PC-3 (cell line): ENCODE results near the gene HABP4.

Source experiments
- EZH2 ChIP-seq: fragments of 300-600 bp; sonication (generic); IDR thresholded peaks from one replicate; pipeline ENCODE4 v1.6.1; 2017; ENCODE audit warnings: antibody characterized with exemption, mild to moderate bottlenecking, low read length; ENCODE audit not compliant: unreplicated experiment
- TF ChIP-seq, protein P1 (sequence below): fragments of 300-600 bp; sonication (generic); conservative IDR thresholded peaks from 2 replicates; pipeline ENCODE4 v1.5.1; 2017; ENCODE audit warnings: antibody characterized with exemption, low read depth, mild to moderate bottlenecking, low read length

DNA sequence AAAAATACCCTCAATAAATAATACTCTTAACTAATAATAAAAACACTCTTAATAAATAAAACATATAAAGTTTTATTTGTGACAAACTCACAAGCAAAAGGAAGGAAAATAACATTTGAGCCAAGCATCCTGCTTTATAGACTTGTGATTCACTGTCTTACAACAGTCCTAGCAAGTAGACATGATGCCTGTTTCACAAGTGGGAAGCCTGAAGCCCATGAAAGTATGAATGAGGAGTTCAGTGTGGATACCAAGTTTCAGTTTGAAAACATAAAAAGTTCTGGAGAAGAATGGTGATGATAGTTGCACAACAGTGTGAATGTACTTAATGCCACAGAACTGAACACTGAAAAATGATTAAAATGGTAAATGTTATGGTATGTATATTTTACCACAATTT lies 10.9 kb downstream of the HABP4 start:
- TF ChIP-seq, protein P1, sequence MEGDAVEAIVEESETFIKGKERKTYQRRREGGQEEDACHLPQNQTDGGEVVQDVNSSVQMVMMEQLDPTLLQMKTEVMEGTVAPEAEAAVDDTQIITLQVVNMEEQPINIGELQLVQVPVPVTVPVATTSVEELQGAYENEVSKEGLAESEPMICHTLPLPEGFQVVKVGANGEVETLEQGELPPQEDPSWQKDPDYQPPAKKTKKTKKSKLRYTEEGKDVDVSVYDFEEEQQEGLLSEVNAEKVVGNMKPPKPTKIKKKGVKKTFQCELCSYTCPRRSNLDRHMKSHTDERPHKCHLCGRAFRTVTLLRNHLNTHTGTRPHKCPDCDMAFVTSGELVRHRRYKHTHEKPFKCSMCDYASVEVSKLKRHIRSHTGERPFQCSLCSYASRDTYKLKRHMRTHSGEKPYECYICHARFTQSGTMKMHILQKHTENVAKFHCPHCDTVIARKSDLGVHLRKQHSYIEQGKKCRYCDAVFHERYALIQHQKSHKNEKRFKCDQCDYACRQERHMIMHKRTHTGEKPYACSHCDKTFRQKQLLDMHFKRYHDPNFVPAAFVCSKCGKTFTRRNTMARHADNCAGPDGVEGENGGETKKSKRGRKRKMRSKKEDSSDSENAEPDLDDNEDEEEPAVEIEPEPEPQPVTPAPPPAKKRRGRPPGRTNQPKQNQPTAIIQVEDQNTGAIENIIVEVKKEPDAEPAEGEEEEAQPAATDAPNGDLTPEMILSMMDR: no peak
- no peak for TF ChIP-seq EZH2
